ENCODE measurements around the gene GNMT.
"Not testable (repeated sequence)": the region's sequence is repeated elsewhere in the genome, so short reads cannot be mapped to it uniquely, and the experiment has no call there.

Gene GNMT

GRCh38 chr6:42978487-42978838 is 17.9 kb downstream of the GNMT start:
- DNase-seq (ENCODE audit: low spot score), result no peak

GRCh38 chr6:42978839-42979522 is 18.4 kb downstream of the GNMT start, which contains the start of gene PEX6:
Gene PEX6, minus strand, starts transcription at chr6:42979181. Its CDS starts 31 bp downstream, at chr6:42979150.
- peak; percentile 91 for DNase-seq (ENCODE audit: low spot score)

- DNase-seq (ENCODE audit: low spot score), result peak; percentile 39
Measured at GRCh38 chr6:42979523-42980177, 19.1 kb downstream of the GNMT start.

- DNase-seq (ENCODE audit: low spot score), result no peak
Measured at GRCh38 chr6:42981836-42982235, 21.3 kb downstream of the GNMT start.

- DNase-seq (ENCODE audit: low spot score), result peak; percentile 99
Measured at GRCh38 chr6:42984001-42984923, 23.7 kb downstream of the GNMT start, which contains the start of gene PPP2R5D. Gene PPP2R5D, plus strand, starts transcription at chr6:42984570. Its CDS starts 108 bp downstream, at chr6:42984678.

- peak; percentile 20 for DNase-seq (ENCODE audit: low spot score)
Measured at GRCh38 chr6:42984924-42985475, 24.4 kb downstream of the GNMT start.

- no peak for DNase-seq (ENCODE audit: low spot score)
Measured at GRCh38 chr6:42987533-42988451, 27.2 kb downstream of the GNMT start.

GRCh38 chr6:42988486-42989020 is 28.0 kb downstream of the GNMT start:
- no peak for DNase-seq (ENCODE audit: low spot score)

GRCh38 chr6:42989923-42990322 is 29.4 kb downstream of the GNMT start:
- DNase-seq (ENCODE audit: low spot score), result no peak

- no peak for DNase-seq (ENCODE audit: low spot score)
Measured at GRCh38 chr6:42993445-42993844, 32.9 kb downstream of the GNMT start.

GRCh38 chr6:42996513-42996912 is 36.0 kb downstream of the GNMT start:
- no peak for DNase-seq (ENCODE audit: low spot score)

- DNase-seq (ENCODE audit: low spot score), result not testable (repeated sequence)
Measured at GRCh38 chr6:42998205-42998604, 37.7 kb downstream of the GNMT start.

- DNase-seq (ENCODE audit: low spot score), result no peak
Measured at GRCh38 chr6:43001843-43002242, 41.3 kb downstream of the GNMT start.

- no peak for DNase-seq (ENCODE audit: low spot score)
Measured at GRCh38 chr6:43005844-43006243, 45.3 kb downstream of the GNMT start.

GRCh38 chr6:43006251-43006650 is 45.7 kb downstream of the GNMT start:
- no peak for DNase-seq (ENCODE audit: low spot score)

GRCh38 chr6:43007126-43007525 is 46.6 kb downstream of the GNMT start:
- DNase-seq (ENCODE audit: low spot score), result no peak

GRCh38 chr6:43009124-43009523 is 48.6 kb downstream of the GNMT start:
- peak; percentile 38 for DNase-seq (ENCODE audit: low spot score)

- no peak for DNase-seq (ENCODE audit: low spot score)
Measured at GRCh38 chr6:43011207-43011606, 50.7 kb downstream of the GNMT start.

GRCh38 chr6:43012364-43012763 is 51.8 kb downstream of the GNMT start:
- no peak for DNase-seq (ENCODE audit: low spot score)

GRCh38 chr6:43013097-43013842 is 52.7 kb downstream of the GNMT start:
- DNase-seq (ENCODE audit: low spot score), result no peak

Data from CD4-positive, alpha-beta T cell treated with Interleukin-2 at 100 ng/mL for 4 hours (primary cell).